K562 (cell line): Measurements from ENCODE around the gene SLC12A1. TPM values are rescaled to one million over a fixed set of nuclear protein-coding genes. Genes with fewer than 3 reads are reported as not detected.

ENCODE experiments used
- ATAC-seq: fragments of 200-7000 bp; cut with Tn5 transposase; 3 replicates; pipeline ENCODE4 v1.9.1; 2020; ENCODE audit warnings: moderate library complexity
- BruUV-seq: library from RNA; stranded (reverse); fragments of 400-500 nt; replicated peaks from 2 replicates; lab custom pipeline; 2021; lab: Mats Ljungman, UMichigan
- CTCF ChIA-PET: fragments of 300-600 bp; formaldehyde crosslinking; extraction: SDS; loops from one replicate; lab custom pipeline; 2021; ENCODE audit warnings: low intra/inter-chr PET ratio; lab: Yijun Ruan, JAX
- POLR2A ChIA-PET: fragments of 300-600, 350-650 bp; sonication (Branson Sonifier 250); formaldehyde crosslinking; extraction: SDS; loops from one replicate; lab custom pipeline; 2021; ENCODE audit warnings: antibody characterized with exemption, inconsistent platforms; lab: Yijun Ruan, JAX
- DNase-seq, 4 experiments: peaks; one replicate each; pipeline versions ENCODE4 v3.0.0 to v3.0.0-alpha.2; 2011 to 2018; ENCODE audit warnings: low spot score in 3 of 4, mixed read lengths in 3 of 4; ENCODE audit errors: extremely low read depth in 1 of 4
- FAIRE-seq: peaks from 2 replicates; lab custom pipeline; 2011; peaks lifted over from hg19 to GRCh38; lab: Jason Lieb, UNC
- H2AFZ ChIP-seq: 2 replicates; pipeline ENCODE4 v1.6.0; 2011; ENCODE audit warnings: low read depth, low read length, control low read depth, inconsistent platforms
- H3K27ac ChIP-seq: fragments of 200-600 bp; 3 replicates; pipeline ENCODE4 v1.8.0; 2011; ENCODE audit warnings: low read depth, mild to moderate bottlenecking, control low read depth, inconsistent platforms, low read length, moderate library complexity, mixed read lengths; ENCODE audit errors: extremely low read depth
- H3K27me3 ChIP-seq, 2 experiments: fragments of 300-600 bp in 1 of 2; 2 replicates in 1 of 2; 3 replicates in 1 of 2; pipeline versions ENCODE4 v1.6.0 to v1.8.0; 2011; ENCODE audit warnings: inconsistent platforms in 2 of 2, low read length in 2 of 2, mild to moderate bottlenecking in 1 of 2, mixed read lengths in 1 of 2, moderate library complexity in 1 of 2; ENCODE audit not compliant: control insufficient read depth in 2 of 2, insufficient read depth in 2 of 2
- H3K36me3 ChIP-seq: fragments of 300-600 bp; 3 replicates; pipeline ENCODE4 v1.8.0; 2011; ENCODE audit warnings: mild to moderate bottlenecking, low read length, inconsistent platforms; ENCODE audit not compliant: control insufficient read depth, insufficient read depth
- H3K4me1 ChIP-seq, 2 experiments: fragments of 200-600 bp in 1 of 2; replicated peaks in 1 of 2; 2 replicates in 1 of 2; 3 replicates in 1 of 2; pipeline versions ENCODE4 v1.5.1 to v1.8.0; 2011; ENCODE audit warnings: inconsistent platforms in 2 of 2, low read length in 2 of 2, mild to moderate bottlenecking in 1 of 2, mixed read lengths in 1 of 2, moderate library complexity in 1 of 2; ENCODE audit not compliant: control insufficient read depth in 2 of 2, insufficient read depth in 2 of 2
- H3K4me2 ChIP-seq: 2 replicates; pipeline ENCODE4 v1.6.1; 2011; ENCODE audit warnings: low read length, control low read depth, inconsistent platforms, mixed read lengths; ENCODE audit not compliant: insufficient read depth
- H3K4me3 ChIP-seq: fragments of 200-600 bp; sonication (generic), shearing (Covaris generic); 2 replicates; pipeline ENCODE4 v1.5.1; 2016; ENCODE audit warnings: control low read depth, inconsistent platforms
- H3K79me2 ChIP-seq: fragments of 200-600 bp; 3 replicates; pipeline ENCODE4 v1.8.0; 2011; ENCODE audit warnings: low read length, inconsistent platforms; ENCODE audit not compliant: control insufficient read depth, insufficient read depth
- H3K9ac ChIP-seq, 2 experiments: 2 replicates each; pipeline versions ENCODE4 v1.6.0 to v1.6.1; 2011; ENCODE audit warnings: low read depth in 2 of 2, low read length in 2 of 2, control low read depth in 1 of 2, inconsistent platforms in 1 of 2, mild to moderate bottlenecking in 1 of 2, mixed read lengths in 1 of 2; ENCODE audit not compliant: insufficient read depth in 1 of 2
- H3K9me1 ChIP-seq: one replicate; pipeline ENCODE4 v1.6.0; 2011; ENCODE audit warnings: inconsistent platforms, mild to moderate bottlenecking, low read length, moderate library complexity; ENCODE audit not compliant: control insufficient read depth, insufficient read depth
- H3K9me3 ChIP-seq: replicated peaks from 2 replicates; pipeline ENCODE4 v1.5.1; 2011; ENCODE audit warnings: low read depth, low read length, inconsistent platforms; ENCODE audit not compliant: control insufficient read depth, insufficient read depth
- H4K20me1 ChIP-seq: replicated peaks from 2 replicates; pipeline ENCODE4 v1.6.1; 2011; ENCODE audit warnings: low read length, inconsistent platforms, mixed read lengths; ENCODE audit not compliant: control insufficient read depth, insufficient read depth
- FOSL1 ChIP-seq: fragments of 200-800 bp; sonication (Bioruptor generic); conservative IDR thresholded peaks from 2 replicates; pipeline ENCODE4 v1.6.1; 2016; ENCODE audit warnings: missing genetic modification characterization, missing compliant biosample characterization
- HNRNPK ChIP-seq: fragments of 200-400 bp; formaldehyde crosslinking; IDR thresholded peaks from one replicate; pipeline ENCODE4 v1.6.1; 2018; ENCODE audit warnings: mild to moderate bottlenecking, low read depth, low read length; ENCODE audit not compliant: poor library complexity, severe bottlenecking
- REST ChIP-seq, 2 experiments: fragments of 450-650 bp; formaldehyde crosslinking in 1 of 2; IDR thresholded peaks; 2 replicates each; pipeline versions ENCODE4 v1.4.0 to v1.6.1; 2014 to 2020; ENCODE audit warnings: mild to moderate bottlenecking in 2 of 2, borderline replicate concordance in 1 of 2, low read depth in 1 of 2
- TRIM25 ChIP-seq: fragments of 450-650 bp; IDR thresholded peaks from 2 replicates; pipeline ENCODE4 v1.7.0; 2016; ENCODE audit warnings: borderline replicate concordance
- WGBS: fragments of 100-300 bp; shearing (Covaris generic); methylation state at CpG from one replicate; pipeline ENCODE4 v1.1.6; 2016; ENCODE audit warnings: low coverage, mixed read lengths; ENCODE audit not compliant: insufficient coverage; ENCODE audit errors: missing lambda C conversion rate; 5-methylcytosine and 5-hydroxymethylcytosine counted together
- in situ Hi-C: fragments of 300-500 bp; cut with MboI; formaldehyde crosslinking; loops from 4 replicates; pipeline ENCODE4 v1.15.0; 2018; ENCODE audit warnings: inconsistent platforms, mixed read lengths
- intact Hi-C: fragments of 100-400 bp; cut with micrococcal nuclease; formaldehyde crosslinking; loops from 2 replicates; pipeline ENCODE4 v1.14.2; 2022
- polyA plus RNA-seq, 8 experiments: library from polyadenylated mRNA; depleted of rRNA in 4 of 8; stranded (reverse) in 5 of 8; unstranded in 3 of 8; fragments of >200 nt; fragmentation: Nextera tagmentation in 2 of 8; fragmentation: Illumina TruSeq in 1 of 8; extraction: Ambion mirVana in 2 of 8; extraction: Trizol in 1 of 8; gene quantifications; 2 replicates each; pipeline versions ENCODE4 v1.2.1 to v1.2.3, GENCODE V29; 2011 to 2014; ENCODE audit warnings: inconsistent platforms in 1 of 8, missing spikeins in 1 of 8
- total RNA-seq, 7 experiments: library from RNA; depleted of rRNA in 6 of 7; stranded (reverse); fragments of >200 nt in 6 of 7; fragmentation: Illumina TruSeq in 2 of 7; extraction: Trizol in 2 of 7; gene quantifications; 2 replicates each; pipeline versions ENCODE4 v1.2.1 to v1.2.3, GENCODE V29; 2011 to 2021; ENCODE audit warnings: low replicate concordance in 1 of 7

Gene SLC12A1
- total and polyA plus RNA-seq, 9 of the 15 experiments (the other 6 are each of a cell fraction or from before 2014, with no cell fraction given), result not detected

DNA sequence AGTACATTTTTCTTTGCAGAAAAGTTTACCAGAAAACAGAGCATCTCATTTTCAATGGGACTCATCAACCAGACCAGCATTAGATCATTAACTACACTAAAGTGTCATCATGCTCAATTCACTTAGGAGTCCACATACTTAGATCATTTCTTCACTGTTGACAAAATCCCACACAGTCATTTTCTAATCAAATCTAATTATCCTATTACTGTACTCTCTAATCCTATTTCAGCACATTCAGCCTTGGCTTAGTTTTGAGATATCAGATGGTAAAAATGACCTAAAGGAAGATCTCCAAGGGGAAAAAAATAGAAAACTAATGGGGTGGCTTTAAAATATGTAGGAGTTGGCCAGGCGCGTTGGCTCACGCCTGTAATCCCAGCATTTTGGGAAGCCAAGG is 19.8 kb upstream of the SLC12A1 start:
- ChIA-PET POLR2A (no interaction called here), CTCF (no interaction called here)
- DNase-seq (no peak), FAIRE-seq (no peak), ATAC-seq (no peak)
- no peaks in the 10 kb centered on the region for H3K9me3 ChIP-seq
- intact Hi-C loops (no loop called here), in situ Hi-C loops (no loop called here)
- no peaks in the 10 kb centered on the region for H3K9me1 ChIP-seq
- H3K4me1 ChIP-seq, result no peaks in the 10 kb centered on the region
- no peaks in the 10 kb centered on the region for H3K36me3 ChIP-seq
- H3K4me3 ChIP-seq, result no peak overlapping the region
- no peak overlapping the region for H3K9ac ChIP-seq
- TF ChIP-seq HNRNPK (no peak), TRIM25 (no peak)
- no peak overlapping the region for H3K4me2 ChIP-seq
- BruUV-seq, result no TSS peak
- WGBS, result 8% methylated on average over 3 of the region's 3 CpGs
- no peak overlapping the region for H3K27ac ChIP-seq
- no peaks in the 10 kb centered on the region for H3K27me3 ChIP-seq
- no peaks in the 10 kb centered on the region for H4K20me1 ChIP-seq
- no peak overlapping the region for H2AFZ ChIP-seq
- H3K79me2 ChIP-seq, result no peaks in the 10 kb centered on the region

DNA sequence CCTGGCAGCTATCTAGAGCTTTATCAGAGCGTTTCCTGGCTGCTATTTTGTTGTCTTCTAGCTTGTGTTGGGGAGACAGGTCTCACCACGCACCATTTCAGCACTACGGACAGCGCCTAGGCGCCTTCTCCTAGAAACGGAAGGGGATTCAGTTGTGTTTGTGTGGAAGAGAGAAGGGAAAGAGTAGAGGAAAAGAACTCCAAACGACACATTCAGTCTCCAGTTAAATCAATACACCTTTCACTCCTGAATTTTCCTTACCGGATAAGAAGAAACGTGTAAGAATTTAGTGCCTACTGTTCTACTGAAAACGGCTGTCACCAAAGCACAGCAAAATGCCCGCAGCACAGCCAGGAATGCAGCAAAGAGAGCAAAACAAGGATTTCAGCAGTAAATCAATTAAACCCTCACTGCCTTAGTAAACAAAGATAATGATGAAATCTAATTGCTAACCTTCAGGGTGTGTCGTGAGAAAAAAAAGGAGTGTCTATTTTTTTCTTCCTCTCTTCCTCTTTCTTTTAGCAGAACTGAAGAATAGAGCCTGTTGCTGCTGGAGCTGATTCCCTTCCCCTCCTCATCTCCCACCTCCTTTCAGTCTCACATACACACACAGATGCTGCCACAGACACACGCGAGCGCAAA is 15.0 kb upstream of the SLC12A1 start:
- Histone ChIP-seq H3K79me2 (no peaks in the 10 kb centered on the region), H4K20me1 (no peaks in the 10 kb centered on the region), H3K4me2 (no peak overlapping the region), H3K27me3 (no peaks in the 10 kb centered on the region), H3K4me3 (no peak overlapping the region), H3K9me1 (no peaks in the 10 kb centered on the region), H2AFZ (no peak overlapping the region), H3K36me3 (no peaks in the 10 kb centered on the region), H3K27ac (no peak overlapping the region), H3K4me1 (no peaks in the 10 kb centered on the region), H3K9me3 (no peaks in the 10 kb centered on the region), H3K9ac (no peak overlapping the region)
- BruUV-seq, result no TSS peak
- WGBS, result 2% methylated on average over 15 of the region's 15 CpGs
- FAIRE-seq (no peak), ATAC-seq (no peak), DNase-seq (peak in 1 of 4 experiments; percentile 42)
- ChIA-PET CTCF (no interaction called here), POLR2A (no interaction called here)
- in situ Hi-C loops, result no loop called here
- intact Hi-C loops, result no loop called here
- TF ChIP-seq REST (IDR thresholded peaks at IDR 0.05; ENCODE audit: borderline replicate concordance) (peak; percentile 95), REST (CRISPR knock-in tag; IDR thresholded peaks at IDR 0.05; ENCODE audit: low read depth) (peak; percentile 91), FOSL1 (tag) (no peak)
